HuH-7.5 (cell line): ENCODE data around the gene PFN4.

Experiments used
- DNase-seq: peaks from one replicate; pipeline ENCODE4 v3.0.0; 2011; ENCODE audit warnings: low spot score

PFN4 gene

DNA sequence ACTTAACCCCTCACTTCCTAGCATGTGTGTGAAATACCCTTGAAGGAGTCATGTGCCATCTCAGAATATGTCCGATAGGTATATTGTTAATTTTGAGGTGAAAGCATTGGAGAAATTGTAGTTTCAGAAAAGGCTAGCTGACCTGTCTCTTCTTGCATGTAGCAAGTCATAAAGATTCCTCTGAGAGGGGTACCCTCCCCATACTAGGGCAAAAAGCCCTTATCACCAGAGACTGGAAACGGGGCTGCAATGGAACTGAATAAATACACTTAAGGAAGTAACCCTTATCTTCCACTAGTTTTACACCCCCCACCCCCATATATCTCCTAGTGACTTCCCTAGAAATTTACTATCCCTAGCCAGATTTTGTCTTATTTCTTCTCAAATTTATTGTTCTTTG is 45.3 kb downstream of the PFN4 start:
- DNase-seq, result no peak

GRCh38 chr2:24077535-24077877 is 45.6 kb downstream of the PFN4 start:
- DNase-seq, result no peak

GRCh38 chr2:24076849-24077534 is 46.1 kb downstream of the PFN4 start:
- DNase-seq, result no peak

- peak; percentile 75 for DNase-seq
Observed at GRCh38 chr2:24075915-24076848, 47.0 kb downstream of the PFN4 start, which contains the start of gene SF3B6. Gene SF3B6, minus strand, starts transcription at chr2:24076326. Its CDS starts 97 bp downstream, at chr2:24076229.

DNA sequence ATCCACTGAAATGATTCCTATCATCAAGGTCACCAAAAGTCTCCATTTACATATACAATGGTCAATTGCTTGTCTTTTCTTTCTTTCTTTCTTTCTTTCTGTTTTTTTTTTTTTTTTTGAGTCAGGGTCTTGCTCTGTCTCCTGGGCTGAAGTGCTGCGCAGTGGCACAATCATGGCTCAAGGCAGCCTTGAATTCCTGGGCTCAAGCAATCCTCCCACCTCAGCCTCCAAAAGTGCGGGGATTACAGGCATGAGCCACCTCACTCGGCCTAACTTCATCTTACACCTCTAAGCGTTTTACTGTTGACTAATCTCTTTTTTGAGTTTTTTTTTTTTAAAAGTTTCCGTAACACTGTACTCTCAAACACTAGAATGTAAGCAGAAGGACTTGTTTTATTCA is 47.9 kb downstream of the PFN4 start:
- DNase-seq, result no peak

DNA sequence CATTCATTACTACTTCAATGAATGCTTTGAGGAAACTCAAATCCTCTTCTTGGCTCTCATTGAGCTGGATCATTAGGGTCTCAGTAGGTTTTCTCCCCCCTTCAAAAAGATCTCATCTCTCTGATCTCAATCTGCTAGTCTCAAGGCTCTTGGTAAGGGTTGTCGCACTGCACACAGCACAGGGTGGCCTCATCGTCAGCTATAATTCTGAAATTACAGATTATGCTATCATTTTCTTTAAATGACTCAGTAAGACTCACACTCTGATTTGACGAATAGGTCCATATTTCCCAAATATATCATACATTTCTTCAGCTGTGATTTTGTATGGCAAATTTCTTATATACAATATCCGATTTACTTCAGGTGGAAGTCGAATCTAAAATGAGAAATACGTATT is 49.3 kb downstream of the PFN4 start:
- no peak for DNase-seq

DNA sequence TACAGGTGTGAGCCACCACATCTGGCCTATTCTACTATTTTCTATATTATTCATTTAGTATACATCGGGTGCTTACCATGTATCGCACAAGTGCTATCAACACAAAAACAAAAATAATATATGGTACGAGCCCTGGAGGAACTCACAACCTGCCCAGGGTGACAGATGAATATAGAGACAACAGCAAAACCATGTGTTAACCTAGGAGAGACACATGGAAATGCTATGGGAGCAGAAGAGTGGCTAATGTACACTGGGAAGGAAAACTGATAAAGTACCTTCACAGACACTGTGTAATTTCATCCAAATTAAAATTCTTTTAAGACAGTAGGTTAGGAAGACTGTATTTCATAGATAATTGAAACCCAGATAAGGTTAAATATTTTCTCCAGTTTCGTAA is 50.9 kb downstream of the PFN4 start:
- DNase-seq, result no peak

DNA sequence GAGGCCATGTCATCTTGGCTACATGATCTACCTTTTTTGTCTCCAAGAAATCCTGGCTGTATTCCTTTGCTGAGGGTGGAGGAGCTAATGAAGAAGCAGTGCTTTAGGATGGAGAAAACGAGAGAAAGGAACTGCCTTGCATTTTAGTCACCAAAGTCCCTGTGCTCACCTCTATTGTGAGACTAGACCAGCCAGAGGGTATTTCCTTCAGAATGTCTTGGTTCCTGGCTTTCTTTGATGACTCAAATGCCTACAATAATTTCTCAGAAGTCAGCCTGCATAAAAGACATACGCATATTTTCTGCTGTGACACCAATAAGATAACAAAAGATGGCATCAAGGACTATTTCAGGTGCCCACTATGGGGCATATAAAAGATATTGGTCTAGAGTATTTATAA is 57.8 kb downstream of the PFN4 start:
- no peak for DNase-seq
